SU-DHL-6 (cell line): ENCODE data around the gene CDKAL1.

ENCODE experiments used
- CTCF ChIP-seq: fragments of 200-600 bp; sonication (generic); IDR thresholded peaks from one replicate; pipeline ENCODE4 v1.5.1; 2017; ENCODE audit warnings: antibody characterized with exemption, mild to moderate bottlenecking, low read length, moderate library complexity; ENCODE audit not compliant: insufficient read depth, poor library complexity, severe bottlenecking
- EZH2phosphoT487 ChIP-seq: fragments of 200-600 bp; sonication (generic), shearing (Covaris generic); conservative IDR thresholded peaks from 2 replicates; pipeline ENCODE4 v1.6.1; 2018; ENCODE audit warnings: mild to moderate bottlenecking, antibody characterized with exemption, low read length, moderate library complexity, mixed read lengths

GRCh38 chr6:20657274-20657800 lies 123.1 kb downstream of the CDKAL1 start:
- TF ChIP-seq CTCF (no peak), EZH2phosphoT487 (no peak)
